Adipose tissue (tissue), 3 donors: ENCODE results near the gene EPHB6. TPM values are rescaled to one million over a fixed set of nuclear protein-coding genes. Genes with fewer than 3 reads are reported as not detected.

Experiments
- H3K27ac ChIP-seq: one replicate; pipeline ENCODE4 v1.5.1; 2013; ENCODE audit warnings: low read depth, low read length
- WGBS, 3 donors: extraction: QIAGEN DNeasy Blood & Tissue Kit; methylation state at CpG; one replicate each; pipeline ENCODE4 v1.1.7; 2013; 5-methylcytosine and 5-hydroxymethylcytosine counted together
- polyA plus RNA-seq, 3 donors: library from polyadenylated mRNA; stranded (reverse); fragments of 200-250 nt; gene quantifications; one replicate each; pipeline ENCODE4 v1.2.3, GENCODE V29; 2013
- donor health status: healthy with polysubstance abuse.
- donor health status: Bipolar disorder and iron deficiency.
- donor health status: healthy.

The EPHB6 gene
- polyA plus RNA-seq, 3 donors = 12.8 to 33.7 (median 21.4) TPM

- 74 to 88% (median 85%) methylated on average over 10 to 11 of the region's 11 CpGs for WGBS, 3 donors
Observed at GRCh38 chr7:142873281-142873784, 18.5 kb downstream of the EPHB6 start.

DNA sequence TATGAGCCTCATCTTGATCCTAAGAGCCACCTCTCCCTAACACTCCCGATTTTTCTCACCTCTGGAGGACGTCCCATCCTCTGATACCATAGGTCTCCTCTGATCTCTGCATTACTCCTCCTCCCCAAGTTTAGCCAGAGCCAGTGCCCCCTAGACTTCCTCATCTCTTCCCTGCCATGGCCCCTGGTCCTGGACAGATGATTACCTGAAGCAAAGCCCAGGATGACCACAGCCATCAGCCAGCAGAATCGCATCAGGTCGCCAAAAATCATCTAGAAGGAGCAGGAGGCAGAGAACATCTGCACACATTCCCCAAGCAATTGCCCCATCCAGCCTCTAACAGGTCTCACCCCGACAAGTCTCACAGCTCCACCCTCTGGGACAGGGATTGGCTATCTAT is 19.0 kb downstream of the EPHB6 start:
- H3K27ac ChIP-seq = no peak overlapping the region
- WGBS, 3 donors = 73 to 89% (median 87%) methylated on average over 5 of the region's 5 CpGs

More at GRCh38 chr7:142873281-142873784, 18.5 kb downstream of the EPHB6 start:
- no peak overlapping the region for H3K27ac ChIP-seq

DNA sequence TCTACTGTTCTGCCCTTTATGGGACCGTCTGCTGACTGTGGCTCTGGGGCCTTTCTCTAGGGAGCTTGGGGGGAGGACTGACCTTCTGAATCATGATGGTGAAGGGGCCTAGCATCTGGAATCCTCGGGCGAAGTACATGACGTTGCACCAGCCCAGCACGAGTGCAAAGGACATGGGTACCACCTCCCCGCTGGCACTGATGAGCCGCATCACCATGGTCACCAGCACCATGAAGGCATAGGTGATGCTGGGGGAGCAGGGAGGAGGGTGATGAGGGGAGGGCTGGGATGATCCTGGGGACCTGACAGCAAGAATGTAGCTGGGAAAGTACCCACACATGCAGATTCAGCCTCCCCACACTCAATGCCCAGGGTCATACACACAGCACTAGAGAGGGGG is 19.5 kb downstream of the EPHB6 start:
- WGBS, 3 donors = 84 to 91% (median 87%) methylated on average over 7 of the region's 7 CpGs
- no peak overlapping the region for H3K27ac ChIP-seq

GRCh38 chr7:142874837-142875236 is 20.0 kb downstream of the EPHB6 start:
- H3K27ac ChIP-seq = no peak overlapping the region
- WGBS, 3 donors = 88 to 100% (median 90%) methylated on average over 6 of the region's 6 CpGs

DNA sequence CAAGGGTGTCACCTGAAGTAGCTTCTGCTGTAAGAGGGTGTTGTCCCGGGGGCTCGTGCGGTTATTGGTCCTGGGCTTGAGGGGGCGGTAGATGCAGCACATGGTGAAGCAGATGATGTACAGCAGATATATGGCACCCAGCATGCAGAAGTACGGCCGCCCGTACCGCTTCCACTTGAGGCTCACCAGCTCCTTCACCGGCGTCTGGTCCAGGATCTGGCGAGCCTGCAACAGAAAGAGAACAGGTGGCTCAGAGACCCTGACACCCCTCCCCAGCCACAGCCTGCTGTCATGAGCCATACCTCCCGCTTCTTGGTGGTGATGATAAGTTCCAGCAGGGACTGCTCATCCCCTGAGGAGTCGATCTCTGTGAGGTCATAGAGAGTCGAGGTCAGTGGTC is 20.6 kb downstream of the EPHB6 start:
- WGBS, 3 donors = 82 to 92% (median 89%) methylated on average over 14 of the region's 14 CpGs
- no peak overlapping the region for H3K27ac ChIP-seq

DNA sequence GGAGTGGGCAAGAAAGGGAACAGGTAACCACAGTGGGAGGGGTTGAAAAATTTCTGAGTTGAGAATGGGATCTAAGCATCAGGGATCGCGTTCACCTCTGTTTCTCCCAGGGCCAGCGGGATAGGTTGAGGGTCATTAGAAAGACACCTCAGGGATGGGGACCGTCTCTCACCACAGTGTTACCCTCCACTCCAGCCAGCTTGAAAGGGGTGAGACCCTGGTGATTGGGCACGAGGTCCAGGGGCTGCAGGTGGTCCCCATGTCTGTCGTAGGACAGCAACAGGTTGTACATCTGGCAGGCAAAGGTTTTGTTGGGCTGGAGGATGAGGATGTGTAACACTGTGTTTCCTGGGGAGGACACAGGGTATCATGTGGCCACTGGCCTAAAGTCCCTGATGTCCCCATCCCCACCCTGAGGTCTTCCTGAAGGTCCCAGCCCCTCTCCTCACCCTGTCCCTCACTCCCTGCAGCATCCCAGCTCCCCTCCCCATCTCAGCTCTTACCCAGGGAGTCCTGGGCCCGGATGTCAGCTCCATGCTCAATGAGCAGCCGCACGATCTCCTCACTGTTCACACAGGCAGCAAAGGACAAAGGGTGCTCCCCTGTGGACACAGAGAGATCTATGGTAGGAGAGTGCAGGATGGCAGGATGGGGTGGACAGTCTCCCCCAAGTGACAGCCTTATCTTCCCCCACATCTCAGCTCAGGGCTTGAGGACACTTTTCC is 21.5 kb downstream of the EPHB6 start:
- H3K27ac ChIP-seq = no peak overlapping the region
- 80 to 85% (median 85%) methylated on average over 9 of the region's 9 CpGs for WGBS, 3 donors

GRCh38 chr7:142876991-142877910 is 22.4 kb downstream of the EPHB6 start:
- no peak overlapping the region for H3K27ac ChIP-seq
- 87 to 88% (median 87%) methylated on average over 18 of the region's 18 CpGs for WGBS, 3 donors

- no peak overlapping the region for H3K27ac ChIP-seq
- WGBS, 3 donors = 90 to 95% (median 92%) methylated on average over 3 of the region's 3 CpGs
Observed at GRCh38 chr7:142878315-142878714, 23.4 kb downstream of the EPHB6 start.

DNA sequence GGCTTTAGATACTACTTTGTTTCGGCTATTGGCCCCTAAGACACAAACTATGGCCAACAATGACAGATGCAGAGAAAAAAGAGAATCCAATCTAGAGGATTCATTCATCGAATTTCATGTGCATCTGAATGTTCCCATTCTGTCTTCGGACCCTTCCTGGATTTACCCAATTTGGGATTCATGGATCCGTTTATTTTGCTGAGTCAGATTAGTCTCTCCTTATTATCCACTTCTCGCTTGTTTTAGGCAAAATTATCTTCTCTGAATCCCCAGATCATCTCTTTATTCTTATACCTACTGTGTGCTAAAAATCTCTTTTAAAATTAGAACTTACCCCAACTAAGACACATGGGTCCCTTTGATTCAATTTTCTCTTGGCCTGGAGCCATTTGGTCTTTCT is 24.2 kb downstream of the EPHB6 start:
- WGBS, 3 donors = 79 to 91% (median 86%) methylated on average over 5 of the region's 5 CpGs
- no peak overlapping the region for H3K27ac ChIP-seq

DNA sequence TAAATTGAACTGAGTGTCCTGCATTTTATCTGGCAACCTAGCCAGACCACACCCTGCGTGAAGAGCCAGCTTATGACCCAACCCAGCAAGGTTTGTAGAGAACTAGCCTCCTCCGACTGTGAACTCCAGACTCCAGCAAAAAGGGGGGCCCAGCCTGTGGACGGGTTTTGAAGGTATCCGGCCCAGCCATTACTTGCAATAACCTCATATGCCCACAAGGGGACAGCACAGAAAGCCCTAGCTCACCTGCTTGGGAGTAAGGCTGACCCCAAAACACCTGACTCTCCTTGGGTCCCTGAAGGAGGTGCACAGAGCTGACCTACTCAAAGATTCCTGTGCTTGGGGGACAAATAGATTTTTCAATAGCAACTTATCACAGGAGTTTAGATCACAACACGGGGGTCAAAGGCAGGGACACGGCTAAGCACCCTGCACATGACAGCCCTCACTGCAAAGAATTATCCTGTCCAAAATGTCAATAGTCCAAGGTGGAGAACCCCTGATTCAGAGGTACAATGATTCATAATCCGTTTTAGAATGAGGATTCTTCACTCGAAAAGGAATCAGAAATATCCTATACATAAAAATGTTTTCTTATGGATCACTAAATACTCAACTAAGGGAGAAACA is 26.1 kb downstream of the EPHB6 start:
- no peak overlapping the region for H3K27ac ChIP-seq
- WGBS, 3 donors = 29 to 38% (median 33%) methylated on average over 8 of the region's 8 CpGs

GRCh38 chr7:142881586-142882337 is 26.9 kb downstream of the EPHB6 start:
- H3K27ac ChIP-seq = no peak overlapping the region
- WGBS, 3 donors = 48 to 85% (median 85%) methylated on average over 9 of the region's 9 CpGs

- WGBS, 3 donors = 65 to 85% (median 83%) methylated on average over 5 of the region's 5 CpGs
- no peak overlapping the region for H3K27ac ChIP-seq
Observed at GRCh38 chr7:142882338-142882678, 27.4 kb downstream of the EPHB6 start.

DNA sequence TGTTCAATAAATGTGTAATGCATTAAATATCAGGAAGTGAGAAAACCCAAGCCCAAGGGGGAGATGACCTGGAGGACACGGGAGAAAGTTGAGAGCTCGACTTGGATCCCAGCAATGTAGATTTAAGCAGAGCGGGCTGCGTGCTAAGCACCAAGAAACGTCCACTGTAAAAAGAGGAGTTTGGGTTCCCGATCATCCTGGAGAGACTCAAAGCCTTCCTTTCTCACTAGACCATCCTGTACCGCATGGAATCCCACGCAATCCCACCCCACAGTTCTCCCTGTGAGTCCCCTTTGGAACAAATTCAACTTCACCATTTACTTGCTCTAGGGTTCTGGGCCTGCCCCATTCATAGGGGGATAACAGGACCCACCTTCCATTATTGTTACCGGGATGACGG is 28.3 kb downstream of the EPHB6 start:
- WGBS, 3 donors = 70 to 91% (median 85%) methylated on average over 10 of the region's 10 CpGs

GRCh38 chr7:142883571-142884285 is 28.9 kb downstream of the EPHB6 start:
- 71 to 85% (median 80%) methylated on average over 7 of the region's 7 CpGs for WGBS, 3 donors

More for the DNA sequence above, 28.3 kb downstream of the EPHB6 start:
- no peak overlapping the region for H3K27ac ChIP-seq

GRCh38 chr7:142884286-142884640 is 29.4 kb downstream of the EPHB6 start:
- WGBS, 3 donors = 73 to 82% (median 76%) methylated on average over 4 of the region's 4 CpGs

More at GRCh38 chr7:142883571-142884285, 28.9 kb downstream of the EPHB6 start:
- no peak overlapping the region for H3K27ac ChIP-seq

DNA sequence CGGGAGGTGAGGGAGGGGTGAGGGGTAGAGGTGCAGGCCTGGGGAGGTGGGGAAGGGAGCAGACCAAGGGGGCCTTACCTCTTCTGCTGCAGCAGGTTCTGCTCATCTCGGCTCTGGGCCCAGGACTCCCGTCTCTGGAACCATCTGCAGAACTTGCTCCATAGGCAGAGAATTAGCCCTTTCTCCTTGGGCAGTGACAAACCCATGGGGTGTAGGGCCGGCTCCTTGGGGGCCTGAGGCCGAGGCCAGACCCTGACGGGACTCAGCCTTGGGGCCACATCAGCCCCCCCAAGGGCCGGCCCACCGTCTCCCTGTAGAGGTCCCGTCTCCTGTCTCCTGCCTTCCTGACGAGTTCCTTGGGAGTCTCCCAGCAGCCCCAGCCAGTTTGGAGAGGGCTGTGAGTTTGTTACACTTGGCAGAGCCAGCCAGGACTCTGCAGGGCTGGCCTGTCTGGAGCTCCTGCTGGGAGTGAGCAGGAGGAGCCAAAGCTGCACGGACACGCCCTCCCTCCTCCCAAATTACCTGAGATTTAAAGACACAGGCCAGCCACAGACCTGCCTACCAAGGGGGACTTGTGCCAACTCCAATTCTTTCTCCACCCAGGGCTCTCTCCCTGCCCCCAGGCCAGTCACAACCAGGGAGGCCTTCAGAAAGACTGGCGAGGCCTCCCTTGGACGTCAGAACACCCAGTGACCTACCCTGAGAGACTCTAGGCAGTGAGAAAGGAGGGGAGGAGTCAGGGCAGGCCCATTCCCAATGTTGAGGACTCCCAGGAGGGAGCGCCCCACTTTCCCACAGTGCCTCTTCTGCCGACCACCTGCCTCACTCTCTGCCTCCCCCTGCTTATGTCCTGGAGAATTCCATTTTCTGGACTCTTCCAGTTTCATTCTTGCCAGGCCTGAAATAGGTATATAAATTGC is 30.7 kb downstream of the EPHB6 start, which contains the start of gene TRPV6:
TSS of gene TRPV6 (minus strand) at position 435 of the 920 bp plus-strand sequence.
- WGBS, 3 donors = 46 to 74% (median 66%) methylated on average over 16 of the region's 16 CpGs

More at GRCh38 chr7:142884286-142884640, 29.4 kb downstream of the EPHB6 start:
- H3K27ac ChIP-seq = no peak overlapping the region

More for the DNA sequence above, 30.7 kb downstream of the EPHB6 start, which contains the start of gene TRPV6:
- H3K27ac ChIP-seq = no peak within 1 kb of the TSS
